ENCODE measurements around the gene TMEM151A. TPM values are rescaled to one million over a fixed set of nuclear protein-coding genes. Genes with fewer than 3 reads are reported as not detected.
A peak's percentile ranks its signal among the peaks of the same experiment; 100 is the strongest.

Gene TMEM151A
- total and polyA plus RNA-seq, 7 donors = 0.27 to 0.36 (median 0.36) TPM; not detected in 4

DNA sequence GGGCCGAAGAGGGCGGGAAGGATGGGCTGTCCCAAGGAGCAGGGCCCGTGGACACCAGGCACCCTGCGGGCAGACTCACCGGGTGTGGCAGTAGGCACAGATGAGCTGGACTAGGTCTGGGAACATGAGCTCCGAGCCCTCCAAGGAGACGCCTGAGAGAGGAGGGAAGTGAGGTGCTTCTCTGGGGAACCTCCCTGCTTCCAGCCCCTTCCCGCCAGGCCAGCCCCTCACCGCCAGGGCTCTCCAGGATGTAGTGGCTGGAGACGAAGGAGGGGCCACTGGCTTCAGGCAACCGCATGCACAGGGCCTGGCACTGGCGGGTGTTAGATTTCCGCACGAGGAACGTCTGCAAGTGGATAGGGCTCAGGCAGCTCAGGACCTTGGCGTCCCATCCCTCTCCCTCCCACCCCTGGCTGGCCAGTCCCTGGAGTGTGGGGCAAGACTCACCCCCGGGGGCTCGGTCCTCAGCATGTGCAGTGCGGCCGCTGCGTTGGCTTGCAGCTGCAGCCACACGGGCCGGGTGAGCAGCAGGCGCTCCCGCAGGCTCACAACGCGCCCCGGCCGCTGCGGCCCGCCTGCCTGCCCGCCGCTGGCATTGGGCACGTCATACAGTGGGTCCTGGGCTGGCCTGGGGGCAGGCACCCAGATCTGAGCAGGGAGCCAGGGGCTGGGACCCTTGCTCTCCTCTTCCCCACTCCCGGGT is 44.0 kb downstream of the TMEM151A start:
- Histone ChIP-seq H3K4me3 (peak overlapping the region; percentile 29 to 64 (median 56)), H3K27me3 (no peaks in the 10 kb centered on the region), H3K27ac (peak overlapping the region; percentile 57 to 72 (median 68)), H3K36me3 (peaks cover 3 to 52% (median 20%) of the 10 kb centered on the region in 4 donors), H3K4me1 (peaks cover 0 to 29% (median 25%) of the 10 kb centered on the region in 4 donors), H3K9me3 (no peaks in the 10 kb centered on the region)
- peak; percentile 71 for DNase-seq
- TF ChIP-seq POLR2AphosphoS5 (IDR thresholded peaks at IDR 0.05) (no peak), EP300 (IDR thresholded peaks at IDR 0.05) (no peak), POLR2A (IDR thresholded peaks at IDR 0.05) (no peak)
- TF ChIP-seq, protein P1, sequence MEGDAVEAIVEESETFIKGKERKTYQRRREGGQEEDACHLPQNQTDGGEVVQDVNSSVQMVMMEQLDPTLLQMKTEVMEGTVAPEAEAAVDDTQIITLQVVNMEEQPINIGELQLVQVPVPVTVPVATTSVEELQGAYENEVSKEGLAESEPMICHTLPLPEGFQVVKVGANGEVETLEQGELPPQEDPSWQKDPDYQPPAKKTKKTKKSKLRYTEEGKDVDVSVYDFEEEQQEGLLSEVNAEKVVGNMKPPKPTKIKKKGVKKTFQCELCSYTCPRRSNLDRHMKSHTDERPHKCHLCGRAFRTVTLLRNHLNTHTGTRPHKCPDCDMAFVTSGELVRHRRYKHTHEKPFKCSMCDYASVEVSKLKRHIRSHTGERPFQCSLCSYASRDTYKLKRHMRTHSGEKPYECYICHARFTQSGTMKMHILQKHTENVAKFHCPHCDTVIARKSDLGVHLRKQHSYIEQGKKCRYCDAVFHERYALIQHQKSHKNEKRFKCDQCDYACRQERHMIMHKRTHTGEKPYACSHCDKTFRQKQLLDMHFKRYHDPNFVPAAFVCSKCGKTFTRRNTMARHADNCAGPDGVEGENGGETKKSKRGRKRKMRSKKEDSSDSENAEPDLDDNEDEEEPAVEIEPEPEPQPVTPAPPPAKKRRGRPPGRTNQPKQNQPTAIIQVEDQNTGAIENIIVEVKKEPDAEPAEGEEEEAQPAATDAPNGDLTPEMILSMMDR (IDR thresholded peaks at IDR 0.05) = no peak
- WGBS, 2 donors = 7 to 13% methylated on average over 35 of the region's 35 CpGs
- intact Hi-C loops (cut with DNase I) = no loop called here

DNA sequence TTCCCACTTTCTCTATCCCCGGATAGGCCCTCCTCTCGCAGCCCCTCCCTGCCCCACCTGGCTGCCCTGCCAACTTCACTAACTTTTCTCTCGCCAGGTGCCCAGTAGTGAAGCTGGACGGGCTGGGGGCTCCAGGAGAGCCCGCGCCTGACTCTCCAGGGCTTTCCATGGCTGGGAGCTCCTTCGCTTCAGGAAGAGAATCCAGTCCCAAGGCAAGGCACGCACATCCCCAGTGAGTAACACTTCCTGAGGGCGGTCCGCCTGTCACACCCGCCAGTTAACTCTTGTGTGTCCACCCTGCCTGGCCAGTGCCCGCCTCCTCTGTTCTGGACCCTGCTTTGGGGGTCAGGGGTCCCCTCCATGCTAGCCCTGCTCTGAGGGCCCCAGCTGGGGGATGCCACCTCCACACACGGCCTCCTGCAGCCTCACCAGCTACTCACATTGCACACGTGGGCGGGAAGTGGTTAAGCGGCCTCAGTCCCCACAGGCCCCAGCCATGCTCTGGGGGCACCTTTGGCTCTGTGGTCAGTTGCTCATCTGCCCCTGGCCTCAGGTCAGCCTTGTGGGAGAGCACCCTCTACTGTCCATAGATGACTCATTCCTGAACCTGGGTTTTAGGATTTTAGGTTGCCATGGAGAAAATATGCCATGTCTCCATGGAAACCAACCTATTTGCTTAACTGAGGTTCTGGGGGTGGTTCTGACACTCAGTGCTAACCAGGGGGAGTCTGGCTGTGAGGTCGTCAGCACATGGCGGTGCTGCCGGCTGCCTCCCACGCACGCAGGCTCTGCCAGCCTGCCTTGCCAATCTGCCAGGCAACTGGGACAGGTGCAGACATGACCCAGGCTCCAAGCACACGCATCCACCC is 44.8 kb downstream of the TMEM151A start, which contains the start of gene RIN1:
TSS of gene RIN1 (minus strand) at position 201 of the 869 bp plus-strand sequence. CDS start at position 169, 32 bp downstream.
- Histone ChIP-seq H3K9me3 (no peaks in the 10 kb centered on the region), H3K36me3 (peaks cover 9 to 60% (median 27%) of the 10 kb centered on the region in 4 donors), H3K4me1 (peaks cover 0 to 29% (median 25%) of the 10 kb centered on the region in 4 donors), H3K27ac (peak within 1 kb of the TSS; percentile 57 to 72 (median 68)), H3K27me3 (no peaks in the 10 kb centered on the region), H3K4me3 (peak within 1 kb of the TSS; percentile 29 to 64 (median 56))
- WGBS, 2 donors = 16 to 18% methylated on average over 22 of the region's 22 CpGs
- TF ChIP-seq POLR2AphosphoS5 (IDR thresholded peaks at IDR 0.05) (peak in 3 of 4 donors; percentile 26 to 61 (median 39)), POLR2A (IDR thresholded peaks at IDR 0.05) (no peak)
- TF ChIP-seq, protein P1 (IDR thresholded peaks at IDR 0.05) = peak in 1 of 4 experiments; percentile 33
- peak; percentile 83 for DNase-seq
- intact Hi-C loops (cut with DNase I) = no loop called here

DNA sequence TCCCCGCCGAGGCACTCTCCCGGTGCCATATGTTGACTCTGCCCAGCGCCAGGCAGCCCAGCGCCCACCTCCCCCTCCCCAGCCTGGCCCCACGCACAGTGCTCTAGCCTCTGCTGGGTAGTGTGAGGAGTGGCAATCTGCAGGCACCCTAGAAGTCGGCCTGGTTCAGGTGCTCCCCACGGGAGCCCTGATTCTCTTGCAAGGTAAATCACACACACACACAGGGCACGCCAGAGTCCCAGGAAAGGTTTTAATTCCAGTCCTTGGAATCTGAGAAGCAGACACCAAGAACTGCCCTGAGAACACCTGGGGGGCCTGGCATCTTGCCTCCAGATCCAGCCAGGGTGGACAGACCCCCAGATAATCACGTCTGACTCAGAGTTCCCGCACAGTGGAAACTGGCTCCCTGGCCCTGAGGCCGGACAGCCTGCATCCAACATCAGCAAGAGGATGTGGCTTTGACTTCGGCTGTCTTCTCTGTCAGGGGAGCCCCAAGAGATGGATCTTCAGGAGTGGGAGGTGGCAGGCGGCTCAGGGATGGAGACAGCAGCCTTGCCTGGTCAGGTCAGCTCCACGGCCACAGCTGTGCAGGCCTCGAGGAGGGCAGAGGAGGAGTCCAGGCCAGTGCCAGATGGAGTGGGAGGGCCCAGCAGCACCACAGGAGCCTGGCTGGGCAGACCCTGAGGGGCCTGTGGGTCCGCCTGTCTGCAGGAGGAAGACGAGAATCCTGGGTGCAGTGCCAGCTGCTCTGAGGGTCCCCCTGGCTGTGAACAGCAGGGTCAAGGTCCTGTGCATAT is 45.6 kb downstream of the TMEM151A start:
- no peak overlapping the region for H3K4me3 ChIP-seq
- peaks cover 10 to 69% (median 33%) of the 10 kb centered on the region in 4 donors for H3K36me3 ChIP-seq
- WGBS, 2 donors = 64 to 70% methylated on average over 18 of the region's 18 CpGs
- H3K9me3 ChIP-seq = no peaks in the 10 kb centered on the region
- peak; percentile 64 for DNase-seq
- peaks cover 0 to 29% (median 25%) of the 10 kb centered on the region in 4 donors for H3K4me1 ChIP-seq
- intact Hi-C loops (cut with DNase I) = no loop called here
- no peak for TF ChIP-seq EP300 (IDR thresholded peaks at IDR 0.05)
- TF ChIP-seq POLR2AphosphoS5 (IDR thresholded peaks at IDR 0.05) = no peak
- no peaks in the 10 kb centered on the region for H3K27me3 ChIP-seq
- H3K27ac ChIP-seq = peak overlapping the region in 1 of 4 donors; percentile 66

DNA sequence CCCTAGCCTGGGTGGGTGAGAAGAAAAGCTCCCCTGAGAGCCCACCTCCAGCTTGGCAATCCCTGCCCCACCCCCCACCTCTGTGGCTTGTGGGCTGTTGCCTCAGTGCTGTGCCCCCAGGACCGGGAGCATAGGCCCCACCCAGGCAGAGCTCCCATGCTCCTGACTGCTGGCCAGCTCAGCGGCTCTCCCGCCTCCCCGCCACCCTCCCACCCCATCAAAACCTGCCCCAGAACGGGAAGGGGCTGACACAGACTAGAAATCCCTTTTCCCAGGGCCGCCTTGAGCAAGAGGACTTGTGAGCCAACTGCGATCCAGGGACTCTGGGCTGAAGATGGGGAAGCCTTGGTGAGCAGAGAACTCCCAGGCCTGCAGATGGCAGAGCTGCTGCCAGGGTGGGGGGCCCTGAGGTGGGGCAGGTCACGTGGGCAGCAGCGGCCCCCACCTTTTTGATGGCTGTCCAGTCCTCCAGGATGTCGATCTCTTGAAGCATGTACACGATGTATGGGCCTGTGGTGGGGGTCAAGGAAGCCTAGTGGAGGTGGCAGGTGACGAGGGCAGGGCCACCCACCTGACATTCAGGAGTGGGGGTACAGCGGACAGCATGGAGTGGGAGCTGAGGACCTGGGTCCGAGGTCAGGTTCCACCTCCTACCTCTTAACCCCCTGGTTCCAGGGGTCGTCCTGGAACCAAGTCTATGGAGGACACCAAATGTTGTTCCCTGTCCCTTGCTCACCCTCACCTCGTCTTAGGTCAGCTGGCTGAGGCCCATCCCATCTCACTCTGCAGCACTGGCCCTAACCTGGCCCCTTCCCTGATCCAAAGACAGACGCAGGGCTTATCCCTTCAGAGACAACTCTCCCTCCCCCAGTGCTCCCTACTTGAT is 46.8 kb downstream of the TMEM151A start:
- Histone ChIP-seq H3K27ac (no peak overlapping the region), H3K4me3 (no peak overlapping the region), H3K36me3 (peaks cover 10 to 63% (median 33%) of the 10 kb centered on the region in 4 donors), H3K27me3 (no peaks in the 10 kb centered on the region), H3K4me1 (peaks cover 0 to 33% (median 31%) of the 10 kb centered on the region in 4 donors), H3K9me3 (no peaks in the 10 kb centered on the region)
- no peak for TF ChIP-seq EP300 (IDR thresholded peaks at IDR 0.05)
- no peak for TF ChIP-seq POLR2AphosphoS5 (IDR thresholded peaks at IDR 0.05)
- TF ChIP-seq, protein P1 (IDR thresholded peaks at IDR 0.05) = no peak
- TF ChIP-seq POLR2A (IDR thresholded peaks at IDR 0.05) = no peak
- intact Hi-C loops (cut with DNase I) = no loop called here
- peak; percentile 57 for DNase-seq
- 84 to 87% methylated on average over 17 of the region's 17 CpGs for WGBS, 2 donors
